RWPE2 (cell line): ENCODE data around the gene POLD3.

ENCODE experiments used
- ATAC-seq: fragments of 200-7000 bp; cut with Tn5 transposase; 3 replicates; pipeline ENCODE4 v1.9.1; 2021; ENCODE audit warnings: low read depth
- DNase-seq: peaks from one replicate; pipeline ENCODE4 v3.0.0-alpha.2; 2020; ENCODE audit warnings: low spot score
- H3K27ac ChIP-seq: fragments of 450-650 bp; 2 replicates; pipeline ENCODE4 v1.5.1; 2017; ENCODE audit warnings: mild to moderate bottlenecking; ENCODE audit not compliant: poor library complexity, severe bottlenecking
- H3K27me3 ChIP-seq: fragments of 250-450 bp; sonication (Bioruptor Pico); 2 replicates; pipeline ENCODE4 v1.5.1; 2021; ENCODE audit warnings: mild to moderate bottlenecking, moderate library complexity; ENCODE audit not compliant: insufficient read depth, poor library complexity, severe bottlenecking
- H3K36me3 ChIP-seq: fragments of 250-450 bp; sonication (Bioruptor Pico); 2 replicates; pipeline ENCODE4 v1.5.1; 2020; ENCODE audit warnings: low read depth, mild to moderate bottlenecking, moderate library complexity
- H3K4me1 ChIP-seq: fragments of 250-450 bp; sonication (Bioruptor Pico); 2 replicates; pipeline ENCODE4 v1.5.1; 2021; ENCODE audit warnings: mild to moderate bottlenecking, moderate library complexity; ENCODE audit not compliant: insufficient read depth, poor library complexity, severe bottlenecking
- H3K4me3 ChIP-seq: fragments of 250-450 bp; sonication (Bioruptor Pico); 2 replicates; pipeline ENCODE4 v1.5.1; 2021; ENCODE audit warnings: mild to moderate bottlenecking, moderate library complexity; ENCODE audit not compliant: severe bottlenecking
- H3K9me3 ChIP-seq: fragments of 250-450 bp; sonication (Bioruptor Pico); 2 replicates; pipeline ENCODE4 v1.5.1; 2021; ENCODE audit warnings: mild to moderate bottlenecking, moderate library complexity; ENCODE audit not compliant: severe bottlenecking
- CTCF ChIP-seq: fragments of 450-650 bp; IDR thresholded peaks from one replicate; pipeline ENCODE4 v1.5.1; 2017; ENCODE audit warnings: mild to moderate bottlenecking, moderate library complexity; ENCODE audit not compliant: poor library complexity, severe bottlenecking

POLD3 gene

GRCh38 chr11:74678041-74678440 is 85.7 kb downstream of the POLD3 start:
- Histone ChIP-seq H3K4me3 (no peak overlapping the region), H3K9me3 (no peaks in the 10 kb centered on the region), H3K36me3 (no peaks in the 10 kb centered on the region), H3K27ac (no peak overlapping the region), H3K27me3 (no peaks in the 10 kb centered on the region), H3K4me1 (peaks cover 9% of the 10 kb centered on the region)
- no peak for ATAC-seq
- no peak for DNase-seq
- TF ChIP-seq CTCF = no peak

GRCh38 chr11:74678591-74679512 is 86.5 kb downstream of the POLD3 start:
- Histone ChIP-seq H3K36me3 (no peaks in the 10 kb centered on the region), H3K4me3 (no peak overlapping the region), H3K9me3 (no peaks in the 10 kb centered on the region), H3K27me3 (no peaks in the 10 kb centered on the region), H3K4me1 (peaks cover under 1% of the 10 kb centered on the region), H3K27ac (no peak overlapping the region)
- ATAC-seq = no peak
- no peak for TF ChIP-seq CTCF
- DNase-seq = no peak

GRCh38 chr11:74679513-74679865 is 87.1 kb downstream of the POLD3 start:
- Histone ChIP-seq H3K36me3 (no peaks in the 10 kb centered on the region), H3K9me3 (no peaks in the 10 kb centered on the region), H3K4me3 (no peak overlapping the region), H3K27ac (no peak overlapping the region), H3K4me1 (no peaks in the 10 kb centered on the region), H3K27me3 (no peaks in the 10 kb centered on the region)
- no peak for DNase-seq
- no peak for ATAC-seq
- no peak for TF ChIP-seq CTCF

- ATAC-seq (no peak), DNase-seq (no peak)
- H3K27me3 ChIP-seq = no peaks in the 10 kb centered on the region
- H3K27ac ChIP-seq = no peak overlapping the region
- no peak for TF ChIP-seq CTCF
- H3K9me3 ChIP-seq = no peaks in the 10 kb centered on the region
- no peaks in the 10 kb centered on the region for H3K4me1 ChIP-seq
- no peaks in the 10 kb centered on the region for H3K36me3 ChIP-seq
- H3K4me3 ChIP-seq = no peak overlapping the region
These were observed 87.8 kb downstream of the POLD3 start for GRCh38 chr11:74680035-74680671.
